Body of pancreas (tissue), 4 donors: ENCODE results near the gene NAB1.

ENCODE experiments used
- POLR2A ChIP-seq, 3 donors: fragments of 450-650 bp; IDR thresholded peaks; one replicate each; pipeline ENCODE4 v1.6.1; 2016; ENCODE audit warnings: antibody characterized with exemption in 3 of 3, mild to moderate bottlenecking in 2 of 3
- TF ChIP-seq, protein P1 (sequence below), 7 experiments: fragments of 450-650 bp in 4 of 7; fragments of 200-600 bp in 3 of 7; sonication (generic) in 3 of 7; IDR thresholded peaks; one replicate each; pipeline ENCODE4 v1.5.1; 2016 to 2019; ENCODE audit warnings: antibody characterized with exemption in 7 of 7

DNA sequence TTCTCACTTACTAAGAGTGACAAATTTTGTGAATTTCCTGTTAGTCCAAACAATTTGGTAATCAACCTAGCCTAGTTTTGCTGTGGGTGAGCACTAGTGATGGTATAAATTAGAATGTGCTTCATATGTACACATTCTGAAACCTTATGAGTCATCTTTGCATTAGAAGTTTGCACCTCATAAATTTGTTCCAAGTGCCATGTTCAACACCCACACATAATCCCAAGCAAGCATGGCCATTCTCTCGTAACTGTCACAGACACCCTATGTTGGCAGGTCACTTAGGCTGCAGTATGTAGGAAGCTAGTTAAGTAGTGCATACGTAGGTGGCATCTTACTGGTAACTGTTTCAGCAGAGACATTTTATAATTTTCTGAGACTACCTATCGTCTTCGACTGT, 46.9 kb downstream of the NAB1 start:
- TF ChIP-seq POLR2A (IDR thresholded peaks at IDR 0.05) = no peak
- TF ChIP-seq, protein P1, sequence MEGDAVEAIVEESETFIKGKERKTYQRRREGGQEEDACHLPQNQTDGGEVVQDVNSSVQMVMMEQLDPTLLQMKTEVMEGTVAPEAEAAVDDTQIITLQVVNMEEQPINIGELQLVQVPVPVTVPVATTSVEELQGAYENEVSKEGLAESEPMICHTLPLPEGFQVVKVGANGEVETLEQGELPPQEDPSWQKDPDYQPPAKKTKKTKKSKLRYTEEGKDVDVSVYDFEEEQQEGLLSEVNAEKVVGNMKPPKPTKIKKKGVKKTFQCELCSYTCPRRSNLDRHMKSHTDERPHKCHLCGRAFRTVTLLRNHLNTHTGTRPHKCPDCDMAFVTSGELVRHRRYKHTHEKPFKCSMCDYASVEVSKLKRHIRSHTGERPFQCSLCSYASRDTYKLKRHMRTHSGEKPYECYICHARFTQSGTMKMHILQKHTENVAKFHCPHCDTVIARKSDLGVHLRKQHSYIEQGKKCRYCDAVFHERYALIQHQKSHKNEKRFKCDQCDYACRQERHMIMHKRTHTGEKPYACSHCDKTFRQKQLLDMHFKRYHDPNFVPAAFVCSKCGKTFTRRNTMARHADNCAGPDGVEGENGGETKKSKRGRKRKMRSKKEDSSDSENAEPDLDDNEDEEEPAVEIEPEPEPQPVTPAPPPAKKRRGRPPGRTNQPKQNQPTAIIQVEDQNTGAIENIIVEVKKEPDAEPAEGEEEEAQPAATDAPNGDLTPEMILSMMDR (IDR thresholded peaks at IDR 0.05) = no peak
